Measurements from ENCODE around the gene TTC17.

GRCh38 chr11:43497144-43497543 is 138.4 kb downstream of the TTC17 start:
- TF ChIP-seq POLR2A (IDR thresholded peaks at IDR 0.05; ENCODE audit: low read length) (no peak), GATA1 (IDR thresholded peaks at IDR 0.05; ENCODE audit: low read depth, low read length) (no peak)

All from erythroblast (primary cell).